RPMI7951 (cell line): ENCODE measurements around the gene EFEMP2. TPM values are rescaled to one million over a fixed set of nuclear protein-coding genes. Genes with fewer than 3 reads are reported as not detected.

Experiments
- DNase-seq: peaks from one replicate; pipeline ENCODE4 v3.0.0-alpha.2; 2012; ENCODE audit warnings: low read depth
- total RNA-seq: library from RNA; depleted of rRNA; stranded (reverse); fragments of >200 nt; shearing (Covaris generic); gene quantifications from 2 replicates; pipeline ENCODE4 v1.2.3, GENCODE V29; 2014; rRNA removed

The EFEMP2 gene
- total RNA-seq, 1 experiment from 2014 or later: 8.4 TPM

- no peak for DNase-seq
Observed at GRCh38 chr11:65826984-65827735, 45.4 kb downstream of the EFEMP2 start.

GRCh38 chr11:65822776-65823528, 49.6 kb downstream of the EFEMP2 start:
- no peak for DNase-seq

- no peak for DNase-seq
Observed at GRCh38 chr11:65821107-65821506, 51.5 kb downstream of the EFEMP2 start.

GRCh38 chr11:65817835-65818680, 54.5 kb downstream of the EFEMP2 start:
- DNase-seq: peak; percentile 71

- peak; percentile 29 for DNase-seq
Observed at GRCh38 chr11:65817312-65817834, 55.2 kb downstream of the EFEMP2 start.

GRCh38 chr11:65816696-65817095, 55.9 kb downstream of the EFEMP2 start:
- DNase-seq: no peak

Other genes with a start within 250 kb of the EFEMP2 start
- 16.7 and 21.2 TPM in 2 replicates for gene SIPA1, start 234.7 kb downstream of the EFEMP2 start, total RNA-seq
- gene RELA, start 209.9 kb downstream of the EFEMP2 start, total RNA-seq: 33.3 and 34.2 TPM in 2 replicates
- 36.8 and 47.9 TPM in 2 replicates for gene KAT5, start 160.5 kb downstream of the EFEMP2 start, total RNA-seq
- 38.3 and 54.8 TPM in 2 replicates for gene RNASEH2C, start 152.0 kb downstream of the EFEMP2 start, total RNA-seq
- gene AP5B1, start 91.8 kb downstream of the EFEMP2 start, total RNA-seq: 4.2 and 6.7 TPM in 2 replicates
- gene OVOL1, start 85.7 kb downstream of the EFEMP2 start, total RNA-seq: not detected in 2 replicates
- gene SNX32, start 38.8 kb downstream of the EFEMP2 start, total RNA-seq: 0.20 TPM in 1 of 2 replicates, not detected in the other
- gene CFL1, start 14.6 kb downstream of the EFEMP2 start, total RNA-seq: 2,043 and 2,212 TPM in 2 replicates
- gene MUS81, start 12.4 kb downstream of the EFEMP2 start, total RNA-seq: 38.9 and 40.6 TPM in 2 replicates
- 5.4 and 8.9 TPM in 2 replicates for gene CTSW, start 7.0 kb upstream of the EFEMP2 start, total RNA-seq
- gene FIBP, start 15.7 kb upstream of the EFEMP2 start, total RNA-seq: 141 and 145 TPM in 2 replicates
- 34.7 and 61.6 TPM in 2 replicates for gene CCDC85B, start 17.9 kb upstream of the EFEMP2 start, total RNA-seq
- gene FOSL1, start 27.6 kb upstream of the EFEMP2 start, total RNA-seq: 158 and 232 TPM in 2 replicates
- 31.1 and 37.5 TPM in 2 replicates for gene C11orf68, start 46.3 kb upstream of the EFEMP2 start, total RNA-seq
- gene DRAP1, start 46.6 kb upstream of the EFEMP2 start, total RNA-seq: 405 and 548 TPM in 2 replicates
- not detected in 2 replicates for gene TSGA10IP, start 72.7 kb upstream of the EFEMP2 start, total RNA-seq
- 39.4 and 58.1 TPM in 2 replicates for gene SART1, start 88.9 kb upstream of the EFEMP2 start, total RNA-seq
- gene EIF1AD, start 129.4 kb upstream of the EFEMP2 start, total RNA-seq: 38.4 and 42.7 TPM in 2 replicates
- gene BANF1, start 129.7 kb upstream of the EFEMP2 start, total RNA-seq: 66.9 and 101 TPM in 2 replicates
- gene CST6, start 139.2 kb upstream of the EFEMP2 start, total RNA-seq: 0.60 and 1.5 TPM in 2 replicates
- gene CATSPER1, start 153.7 kb upstream of the EFEMP2 start, total RNA-seq: 0.20 and 0.36 TPM in 2 replicates
- gene GAL3ST3, start 176.4 kb upstream of the EFEMP2 start, total RNA-seq: not detected in 2 replicates
- gene SF3B2, start 179.6 kb upstream of the EFEMP2 start, total RNA-seq: 198 and 205 TPM in 2 replicates
- 16.7 and 19.1 TPM in 2 replicates for gene PACS1, start 197.5 kb upstream of the EFEMP2 start, total RNA-seq